ENCODE measurements around the gene CCDC117. TPM values are rescaled to one million over a fixed set of nuclear protein-coding genes. Genes with fewer than 3 reads are reported as not detected.

The CCDC117 gene
- total RNA-seq, 1 donor, result 34.5 TPM

DNA sequence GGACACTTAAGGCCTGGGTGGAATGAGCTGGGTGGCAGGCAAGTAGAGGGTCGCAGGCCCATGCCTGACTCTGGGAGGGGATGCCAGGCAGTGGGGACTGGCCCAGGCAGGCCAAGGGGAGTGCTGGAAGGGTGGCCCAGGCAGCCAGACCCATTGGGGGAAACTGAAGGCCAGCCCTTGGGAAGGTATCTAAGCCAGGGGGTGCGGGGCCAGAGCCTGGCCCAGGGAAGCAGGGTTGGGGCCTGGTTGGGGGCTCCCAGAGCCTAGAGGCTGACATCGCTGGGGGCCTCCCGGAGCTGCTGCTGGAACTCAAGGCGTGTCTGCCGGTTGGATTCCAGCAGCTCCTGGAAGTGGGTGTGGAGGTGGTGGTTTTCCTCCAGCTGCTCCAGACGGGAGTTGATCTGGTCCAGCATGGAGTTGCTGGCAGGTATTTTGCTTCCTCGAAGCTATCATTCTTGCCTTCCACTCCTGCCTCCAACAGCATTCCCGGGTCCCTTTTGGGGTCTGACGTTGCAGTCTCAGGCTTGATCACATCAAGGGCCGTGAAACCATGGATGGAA is 63.2 kb downstream of the CCDC117 start:
- H3K4me3 ChIP-seq (ENCODE audit: low read depth, low read length), result no peak overlapping the region
- DNase-seq (ENCODE audit: low read depth), result no peak
- TF ChIP-seq, protein P1, sequence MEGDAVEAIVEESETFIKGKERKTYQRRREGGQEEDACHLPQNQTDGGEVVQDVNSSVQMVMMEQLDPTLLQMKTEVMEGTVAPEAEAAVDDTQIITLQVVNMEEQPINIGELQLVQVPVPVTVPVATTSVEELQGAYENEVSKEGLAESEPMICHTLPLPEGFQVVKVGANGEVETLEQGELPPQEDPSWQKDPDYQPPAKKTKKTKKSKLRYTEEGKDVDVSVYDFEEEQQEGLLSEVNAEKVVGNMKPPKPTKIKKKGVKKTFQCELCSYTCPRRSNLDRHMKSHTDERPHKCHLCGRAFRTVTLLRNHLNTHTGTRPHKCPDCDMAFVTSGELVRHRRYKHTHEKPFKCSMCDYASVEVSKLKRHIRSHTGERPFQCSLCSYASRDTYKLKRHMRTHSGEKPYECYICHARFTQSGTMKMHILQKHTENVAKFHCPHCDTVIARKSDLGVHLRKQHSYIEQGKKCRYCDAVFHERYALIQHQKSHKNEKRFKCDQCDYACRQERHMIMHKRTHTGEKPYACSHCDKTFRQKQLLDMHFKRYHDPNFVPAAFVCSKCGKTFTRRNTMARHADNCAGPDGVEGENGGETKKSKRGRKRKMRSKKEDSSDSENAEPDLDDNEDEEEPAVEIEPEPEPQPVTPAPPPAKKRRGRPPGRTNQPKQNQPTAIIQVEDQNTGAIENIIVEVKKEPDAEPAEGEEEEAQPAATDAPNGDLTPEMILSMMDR (IDR thresholded peaks at IDR 0.05; ENCODE audit: insufficient read depth, low read depth, low read length), result no peak

- TF ChIP-seq, protein P1 (IDR thresholded peaks at IDR 0.05; ENCODE audit: insufficient read depth, low read depth, low read length), result no peak
- no peak for DNase-seq (ENCODE audit: low read depth)
- H3K4me3 ChIP-seq (ENCODE audit: low read depth, low read length), result no peak overlapping the region
These were observed 65.1 kb downstream of the CCDC117 start for GRCh38 chr22:28837640-28838039.

Small RNAs within 50 kb of the gene (small RNA-seq; reads per million reads assigned to genes)
- not detected for gene Z93930.1

Other genes with a start within 250 kb of the CCDC117 start
- gene TTC28, start 92.9 kb upstream of the CCDC117 start, total RNA-seq, result 23.3 and 27.4 TPM in 2 replicates
- gene CHEK2, start 30.9 kb upstream of the CCDC117 start, total RNA-seq, result 17.4 and 22.0 TPM in 2 replicates
- gene HSCB, start 30.7 kb upstream of the CCDC117 start, total RNA-seq, result 11.2 and 13.9 TPM in 2 replicates
- gene XBP1, start 27.9 kb downstream of the CCDC117 start, total RNA-seq, result 219 and 247 TPM in 2 replicates
- gene ZNRF3, start 110.9 kb downstream of the CCDC117 start, total RNA-seq, result 1.7 and 3.9 TPM in 2 replicates